Suppressor macrophage treated with lipopolysaccharide for 4 hours (primary cell): ENCODE measurements around the gene TUBA8.
A peak's percentile ranks its signal among the peaks of the same experiment; 100 is the strongest.
"Not testable (repeated sequence)": the region's sequence is repeated elsewhere in the genome, so short reads cannot be mapped to it uniquely, and the experiment has no call there.

Source experiments
- DNase-seq: peaks from one replicate; pipeline ENCODE4 v3.0.0-alpha.2; 2020

The TUBA8 gene

GRCh38 chr22:18110194-18110953, at the start of gene TUBA8:
TUBA8 (plus strand) TSS chr22:18110809; CDS start chr22:18110866, 57 bp downstream.
- DNase-seq, result peak; percentile 32

GRCh38 chr22:18062421-18062820, 48.2 kb upstream of the TUBA8 start:
- DNase-seq, result no peak

GRCh38 chr22:18063306-18063705, 47.3 kb upstream of the TUBA8 start:
- DNase-seq, result no peak

GRCh38 chr22:18063715-18064114, 46.9 kb upstream of the TUBA8 start:
- DNase-seq, result not testable (repeated sequence)

- no peak for DNase-seq
Observed at GRCh38 chr22:18064636-18065035, 46.0 kb upstream of the TUBA8 start.

GRCh38 chr22:18065256-18065655, 45.4 kb upstream of the TUBA8 start:
- DNase-seq, result no peak

- no peak for DNase-seq
Observed at GRCh38 chr22:18066181-18066859, 44.3 kb upstream of the TUBA8 start.

- DNase-seq, result no peak
Observed at GRCh38 chr22:18067121-18067520, 43.5 kb upstream of the TUBA8 start.

- no peak for DNase-seq
Observed at GRCh38 chr22:18067548-18068341, 42.9 kb upstream of the TUBA8 start.

- DNase-seq, result no peak
Observed at GRCh38 chr22:18068381-18068988, 42.1 kb upstream of the TUBA8 start.

GRCh38 chr22:18069041-18069440, 41.6 kb upstream of the TUBA8 start:
- no peak for DNase-seq

GRCh38 chr22:18070041-18070440, 40.6 kb upstream of the TUBA8 start:
- DNase-seq, result no peak

GRCh38 chr22:18070556-18071306, 39.9 kb upstream of the TUBA8 start:
- DNase-seq, result no peak

- DNase-seq, result not testable (repeated sequence)
Observed at GRCh38 chr22:18071307-18071967, 39.2 kb upstream of the TUBA8 start.

- DNase-seq, result no peak
Observed at GRCh38 chr22:18071968-18072310, 38.7 kb upstream of the TUBA8 start.

- DNase-seq, result no peak
Observed at GRCh38 chr22:18073467-18073866, 37.1 kb upstream of the TUBA8 start.

- not testable (repeated sequence) for DNase-seq
Observed at GRCh38 chr22:18073927-18074326, 36.7 kb upstream of the TUBA8 start.

GRCh38 chr22:18075101-18075719, 35.4 kb upstream of the TUBA8 start:
- DNase-seq, result no peak

- peak; percentile 92 for DNase-seq
Observed at GRCh38 chr22:18075720-18076497, 34.7 kb upstream of the TUBA8 start.

GRCh38 chr22:18077087-18077638, 33.4 kb upstream of the TUBA8 start:
- DNase-seq, result no peak
